GM19239 (cell line): Measurements from ENCODE around the gene KCNN3.

Experiments
- DNase-seq: peaks from one replicate; pipeline ENCODE4 v3.0.0; 2011; ENCODE audit warnings: low spot score; ENCODE audit not compliant: insufficient read length
- FAIRE-seq: peaks from 2 replicates; lab custom pipeline; 2011; peaks lifted over from hg19 to GRCh38; lab: Jason Lieb, UNC

KCNN3 gene

GRCh38 chr1:154758346-154758745 lies 111.7 kb downstream of the KCNN3 start:
- FAIRE-seq (no peak), DNase-seq (no peak)

DNA sequence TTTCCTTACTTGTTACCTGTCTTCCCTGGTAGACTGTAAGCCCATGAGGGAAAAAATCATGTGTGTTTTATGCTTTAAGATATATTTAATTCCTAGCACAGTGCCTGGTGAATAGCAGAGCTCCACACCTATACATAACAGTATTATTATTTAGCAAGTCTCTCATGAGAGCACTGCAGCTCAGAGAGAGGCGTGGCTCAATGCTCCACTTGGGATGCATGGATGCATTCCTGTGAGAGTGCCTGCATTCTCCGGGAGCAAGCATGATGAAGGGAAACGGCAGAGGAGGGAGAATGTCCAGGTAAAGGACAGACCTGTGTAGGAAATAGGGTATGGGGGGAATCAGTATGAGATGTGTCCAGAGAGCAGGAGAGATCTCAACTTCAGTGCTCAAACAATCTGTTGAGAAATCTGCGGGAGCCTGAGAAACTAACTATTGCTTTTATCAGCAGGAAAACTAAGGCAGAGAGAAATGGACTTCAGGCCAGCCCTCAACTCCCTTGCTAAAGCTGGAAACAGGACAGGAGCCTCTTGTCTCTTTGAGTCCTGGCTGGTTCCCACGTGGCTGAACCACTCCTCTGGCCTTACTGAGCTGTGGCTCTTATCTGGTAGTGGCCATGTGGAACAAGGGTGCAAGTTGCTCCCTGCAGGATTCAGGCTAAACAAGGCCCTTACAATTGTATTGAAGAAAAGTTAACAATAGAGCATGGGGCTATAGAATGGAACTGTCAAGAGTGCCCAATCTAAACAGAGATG lies 113.1 kb downstream of the KCNN3 start:
- DNase-seq (no peak), FAIRE-seq (no peak)

- no peak for FAIRE-seq
- DNase-seq = no peak
These were observed 114.0 kb downstream of the KCNN3 start for GRCh38 chr1:154755858-154756730.

DNA sequence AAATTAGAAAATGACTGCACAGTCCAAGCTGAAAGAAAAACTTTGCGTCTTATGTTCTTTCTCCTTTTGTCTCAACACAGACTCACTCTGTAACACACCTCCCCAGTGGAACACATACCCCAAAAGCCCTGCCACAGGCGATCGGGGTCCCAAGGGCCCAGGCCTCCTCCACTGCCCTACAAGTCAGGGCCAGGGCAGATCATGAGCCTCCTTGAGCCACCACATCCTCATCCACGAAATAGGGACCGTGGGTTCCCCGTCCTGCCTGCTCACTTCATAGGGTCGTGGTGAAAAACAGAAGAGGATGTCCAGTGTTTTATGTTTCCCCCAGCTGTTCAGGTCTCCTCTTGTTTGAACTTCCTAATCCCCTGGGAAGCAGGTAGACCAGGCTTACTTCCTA lies 116.7 kb downstream of the KCNN3 start:
- no peak for FAIRE-seq
- no peak for DNase-seq

GRCh38 chr1:154752273-154753030 lies 117.6 kb downstream of the KCNN3 start:
- no peak for FAIRE-seq
- DNase-seq = no peak

DNA sequence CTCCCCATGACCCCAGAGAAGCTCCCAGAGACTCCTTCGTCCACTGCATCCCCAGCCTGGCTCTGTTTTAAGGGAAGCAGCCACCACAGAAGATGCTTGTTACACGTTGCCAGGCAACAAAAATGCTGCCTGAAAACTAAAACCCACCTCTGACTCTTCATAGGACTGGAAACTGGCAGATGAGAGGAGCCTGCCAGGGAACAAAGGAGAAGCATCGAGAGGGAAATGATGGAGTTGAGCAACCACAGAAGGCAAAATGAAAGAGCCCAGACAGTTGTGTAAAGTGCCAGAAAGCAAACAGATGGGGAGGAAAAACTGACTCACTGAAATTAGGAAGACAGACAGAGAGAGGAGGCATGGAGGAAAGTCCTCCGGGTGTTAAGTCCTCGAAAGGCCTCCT lies 118.4 kb downstream of the KCNN3 start:
- DNase-seq = no peak
- FAIRE-seq = peak; percentile 8

DNA sequence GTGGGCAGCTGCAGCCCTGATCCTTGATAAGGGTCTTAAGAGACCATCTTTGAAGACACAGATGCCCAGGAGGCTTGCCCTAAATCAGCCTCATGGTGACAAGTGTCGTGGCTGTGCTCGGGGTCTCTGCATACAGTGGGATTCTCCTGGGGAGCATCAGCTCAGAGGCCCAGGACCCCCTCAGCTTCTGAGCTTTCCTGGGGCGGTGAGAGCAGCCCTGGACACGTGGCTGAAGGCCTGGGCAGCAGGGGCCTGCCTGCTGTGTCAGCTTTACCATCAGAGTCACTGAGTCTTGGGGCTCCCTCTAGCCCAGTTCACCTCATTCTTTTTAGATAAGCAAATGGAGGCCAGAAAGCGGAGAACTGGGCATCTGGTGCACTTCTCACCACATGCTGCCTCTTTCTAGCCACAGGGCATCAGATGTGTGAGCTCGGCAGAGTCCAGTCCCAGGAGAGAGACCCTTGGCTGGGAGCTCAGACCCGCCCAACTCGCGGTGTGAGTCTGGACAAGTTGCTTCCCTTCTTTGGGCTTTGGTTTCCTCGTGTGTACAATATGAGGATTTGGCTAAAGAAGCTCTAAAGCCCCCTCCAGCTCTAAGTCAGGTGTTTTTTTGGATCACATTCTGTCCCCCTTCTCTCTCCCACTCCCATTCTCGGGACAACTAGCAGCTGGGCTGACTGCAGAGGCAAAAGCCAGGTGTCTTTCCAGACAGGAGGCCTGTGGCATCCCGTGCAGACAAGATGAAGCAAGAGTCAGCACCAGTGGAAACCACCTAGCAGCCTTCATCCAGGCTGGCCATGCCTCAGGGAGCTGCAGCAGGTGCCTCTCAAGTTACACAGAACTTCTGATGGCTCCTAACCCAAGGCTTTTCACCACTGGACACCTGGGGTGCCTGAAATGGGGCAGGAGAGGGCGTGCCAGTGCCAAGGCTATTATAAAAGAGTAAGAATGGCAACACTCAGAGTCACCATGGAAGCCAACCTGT lies 119.1 kb downstream of the KCNN3 start:
- DNase-seq (no peak), FAIRE-seq (no peak)

DNA sequence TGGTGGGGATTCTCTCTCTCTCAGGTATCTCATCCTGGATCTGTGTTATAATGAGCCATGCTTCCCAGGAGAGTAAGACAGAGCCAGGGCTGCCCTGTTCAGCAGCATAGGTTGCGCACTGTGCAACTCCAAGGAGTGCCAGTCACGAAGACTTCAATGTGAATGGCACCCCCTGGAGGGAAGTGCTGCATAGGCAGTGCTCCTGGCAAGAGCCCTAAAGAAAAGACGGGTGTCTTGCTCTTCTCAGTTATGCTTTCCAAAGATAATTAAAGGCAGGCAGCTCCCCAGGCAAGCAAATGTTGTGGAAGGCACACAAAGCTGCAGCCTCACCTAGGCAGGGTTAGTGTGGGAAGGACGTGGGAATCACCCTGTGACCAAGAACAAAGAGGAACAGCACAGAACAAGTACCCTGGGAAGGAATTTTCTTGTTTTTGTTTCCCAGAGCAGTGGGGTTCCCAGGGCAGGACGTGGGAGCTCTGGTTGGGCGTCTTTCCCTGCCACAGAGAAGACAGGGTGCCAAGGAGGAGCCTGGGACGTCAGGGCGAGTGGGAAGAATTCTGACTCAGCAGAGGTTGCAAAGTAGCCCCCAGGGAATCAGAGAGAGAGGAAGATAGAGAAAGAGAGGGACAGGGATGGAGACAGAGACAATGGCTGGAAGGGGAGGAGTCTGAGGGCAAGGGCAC lies 120.9 kb downstream of the KCNN3 start:
- peak; percentile 31 for FAIRE-seq
- DNase-seq = no peak

DNA sequence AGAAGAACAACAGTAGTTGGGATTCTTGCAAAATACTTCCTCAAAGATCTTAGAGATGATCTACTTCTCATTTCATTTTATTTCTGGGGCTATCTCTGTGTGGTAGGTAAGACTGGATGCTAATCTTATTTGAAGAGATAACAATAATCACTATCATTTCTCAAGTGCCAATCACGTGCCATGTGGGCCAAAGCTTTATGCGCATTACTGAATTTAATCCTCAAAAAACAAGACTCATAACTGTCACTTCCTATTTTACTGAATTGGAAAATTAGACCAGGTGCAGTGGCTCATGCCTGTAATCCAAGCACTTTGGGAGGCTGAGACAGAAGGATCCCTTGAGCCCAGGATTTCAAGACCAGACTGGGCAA lies 121.7 kb downstream of the KCNN3 start:
- DNase-seq (no peak), FAIRE-seq (no peak)

DNA sequence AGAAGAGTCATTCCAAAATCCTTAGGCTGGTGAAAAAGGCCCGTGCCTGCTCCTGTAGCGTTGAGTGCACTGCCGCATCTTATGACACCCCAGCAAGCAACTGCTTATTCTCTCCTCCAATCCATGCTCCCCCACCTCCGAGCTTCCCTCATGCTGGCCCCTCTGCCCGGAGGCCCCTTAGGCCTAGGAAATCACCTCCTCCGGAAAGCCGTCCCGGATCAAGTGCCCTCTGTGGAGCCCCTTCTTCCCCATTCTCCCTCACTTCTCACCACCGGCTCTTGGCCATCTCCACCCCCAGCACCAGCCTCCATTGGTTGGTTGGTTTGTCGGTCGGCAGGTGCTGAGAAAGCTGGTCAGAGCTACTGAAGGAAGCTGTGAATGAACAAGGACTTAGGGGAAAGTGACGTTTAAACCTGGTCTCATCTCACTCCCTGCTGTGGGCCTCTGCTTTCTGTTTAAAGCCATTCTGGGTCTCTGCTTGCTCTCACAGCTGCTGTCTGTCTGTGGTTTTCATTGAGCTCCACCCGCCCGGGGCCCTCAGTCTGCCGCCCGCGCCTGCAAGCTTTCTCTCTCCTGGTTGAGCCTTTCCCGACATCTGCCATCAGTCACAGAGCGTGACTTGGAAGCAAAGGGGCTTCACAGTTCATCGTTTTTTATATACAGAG lies 122.2 kb downstream of the KCNN3 start:
- peak; percentile 75 for DNase-seq
- FAIRE-seq = peak; percentile 98

GRCh38 chr1:154747380-154747739 lies 122.7 kb downstream of the KCNN3 start:
- DNase-seq (no peak), FAIRE-seq (no peak)

DNA sequence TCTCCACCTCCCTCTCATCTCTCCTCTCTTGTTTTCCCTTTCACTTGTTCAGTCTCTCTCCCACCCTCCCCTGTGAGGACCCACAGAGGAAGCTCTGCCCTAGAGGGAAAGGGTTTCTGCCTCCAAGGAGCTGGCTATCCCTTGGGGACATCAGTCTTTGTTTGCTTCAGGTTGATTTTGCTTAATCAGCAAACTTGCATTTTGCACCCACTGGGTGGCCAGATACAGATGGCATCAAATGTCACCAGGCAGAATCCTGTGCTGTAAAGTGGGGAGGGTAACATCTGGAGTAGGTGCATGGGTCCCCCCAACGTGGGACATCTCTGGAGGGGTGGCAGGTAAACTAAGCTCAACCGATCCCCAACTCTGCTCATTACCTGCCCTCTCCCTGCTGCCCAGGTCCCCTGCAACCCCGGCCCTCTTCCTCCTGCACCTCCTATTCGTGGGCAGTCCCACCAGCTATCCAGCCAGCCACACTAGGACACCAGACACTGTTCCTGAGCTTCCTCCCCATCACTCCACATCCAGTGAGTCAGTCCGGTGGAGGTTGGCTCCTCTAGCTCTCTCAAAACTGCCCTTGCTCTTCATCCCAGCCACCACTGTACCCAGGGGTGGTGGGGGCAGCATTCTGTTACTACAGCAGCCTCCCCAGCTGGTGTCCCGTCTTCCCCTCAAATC lies 123.3 kb downstream of the KCNN3 start:
- DNase-seq (no peak), FAIRE-seq (no peak)

DNA sequence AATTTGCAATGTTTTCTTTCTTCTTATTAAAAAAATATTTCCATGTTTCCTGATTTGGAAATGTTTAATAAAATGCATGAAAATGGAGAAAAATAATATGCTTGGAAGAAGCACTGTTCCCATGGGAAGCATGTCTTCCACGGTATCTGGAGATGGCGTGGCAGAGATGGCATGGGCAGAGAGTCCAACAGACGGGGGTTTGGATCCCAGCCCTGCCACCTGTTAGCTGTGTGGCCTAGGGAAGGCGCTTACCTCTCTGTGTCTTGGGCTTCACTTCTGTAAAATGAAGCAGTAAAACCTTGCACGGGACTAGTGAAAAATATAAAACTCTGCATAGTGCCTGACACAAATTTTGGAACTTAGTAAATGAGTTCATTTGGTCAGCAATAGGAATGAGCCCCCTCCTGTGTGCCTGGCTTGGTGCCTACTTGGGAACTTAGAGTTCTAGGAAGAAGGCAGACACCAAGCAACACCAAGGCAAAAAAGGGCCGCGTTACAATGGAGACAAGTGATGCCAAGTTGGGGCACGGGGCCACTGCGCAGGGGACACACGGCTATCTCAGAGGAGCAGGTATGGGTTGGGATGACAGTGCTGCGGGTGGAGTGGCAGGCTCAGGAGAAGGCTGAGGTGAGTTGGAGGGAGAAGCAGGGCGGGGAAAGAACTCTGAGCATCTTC lies 124.2 kb downstream of the KCNN3 start:
- no peak for FAIRE-seq
- DNase-seq = no peak

DNA sequence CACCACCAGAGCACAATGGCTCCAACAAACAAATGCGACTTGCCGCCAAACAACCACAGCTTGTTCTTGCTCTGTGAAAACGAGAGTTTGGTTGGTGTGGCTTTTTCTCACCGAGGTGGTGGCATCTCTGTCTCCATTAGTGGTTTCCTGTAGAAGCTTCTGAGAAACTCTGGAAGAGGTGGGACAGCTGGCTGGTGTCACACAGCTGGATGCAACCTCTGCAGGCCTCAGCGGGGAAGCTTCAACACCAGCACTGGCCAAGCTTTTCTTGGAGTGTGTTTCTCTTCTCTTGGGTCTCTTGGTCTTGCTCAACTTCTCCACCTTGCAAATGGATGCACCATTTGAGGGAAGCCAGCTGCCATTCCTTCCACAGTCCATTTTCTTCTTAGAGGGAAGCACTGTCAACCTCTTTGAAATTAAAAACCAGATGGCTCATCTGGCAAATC lies 124.8 kb downstream of the KCNN3 start:
- FAIRE-seq = peak; percentile 63
- no peak for DNase-seq

DNA sequence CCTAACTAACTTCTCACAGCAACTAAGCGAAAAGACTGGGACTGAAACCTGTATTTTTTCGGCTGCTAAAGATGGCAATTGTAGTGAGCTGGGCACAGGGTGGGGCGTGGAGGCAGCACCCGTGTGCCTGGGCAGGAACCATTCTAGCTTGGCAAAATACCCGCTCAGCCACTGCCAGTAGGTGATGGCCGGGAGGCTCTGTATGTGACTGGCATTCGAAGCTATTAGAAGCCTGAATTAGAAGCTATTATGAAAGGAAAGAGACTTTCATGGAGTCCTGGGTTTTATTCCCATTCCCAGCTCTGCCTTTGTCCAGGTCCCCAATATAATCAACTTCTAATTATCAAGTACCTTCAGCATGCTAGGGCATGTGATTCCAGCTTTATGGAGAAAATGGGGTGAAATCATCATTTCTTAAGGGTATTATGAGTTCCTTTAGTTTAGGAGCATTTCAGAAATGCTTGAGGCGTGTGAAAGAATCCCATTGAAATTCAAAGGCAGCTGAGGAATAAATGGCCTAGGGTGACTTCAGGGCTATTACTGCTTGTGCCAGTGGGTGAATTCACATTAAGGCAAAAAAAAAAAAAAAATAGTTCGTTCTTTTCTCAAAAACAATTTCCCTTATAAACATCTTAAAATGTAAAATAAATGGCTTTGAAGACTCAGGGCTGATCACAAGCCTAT lies 125.6 kb downstream of the KCNN3 start:
- DNase-seq (no peak), FAIRE-seq (no peak)

DNA sequence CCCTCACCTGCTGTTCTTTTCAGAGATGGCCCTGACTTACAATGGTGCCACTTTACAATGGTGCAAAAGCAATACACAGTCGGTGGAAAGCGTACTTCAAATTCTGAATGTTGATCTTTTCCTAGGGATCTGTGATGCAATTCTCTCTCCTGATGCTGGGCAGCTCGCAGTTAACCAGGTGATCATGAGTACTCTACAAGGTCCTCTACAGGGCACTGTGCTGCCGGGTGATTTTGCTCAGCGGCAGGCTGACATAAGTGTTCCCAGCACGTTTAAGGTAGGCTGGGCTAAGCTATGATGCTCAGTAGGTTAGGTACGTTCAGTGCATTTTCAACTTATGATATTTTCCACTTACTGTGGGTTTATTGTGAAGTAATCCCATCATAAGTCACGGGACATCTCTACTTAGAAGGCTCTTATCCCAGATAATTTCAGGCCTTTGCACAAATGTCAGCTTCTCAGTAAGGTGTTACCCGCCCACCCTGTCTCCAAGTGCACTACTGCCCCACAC lies 126.5 kb downstream of the KCNN3 start:
- DNase-seq = no peak
- no peak for FAIRE-seq

GRCh38 chr1:154742606-154743005 lies 127.5 kb downstream of the KCNN3 start:
- no peak for DNase-seq
- no peak for FAIRE-seq
